ENCODE measurements around the gene BTBD9. TPM values are rescaled to one million over a fixed set of nuclear protein-coding genes. Genes with fewer than 3 reads are reported as not detected.
"Not testable (repeated sequence)": the region's sequence is repeated elsewhere in the genome, so short reads cannot be mapped to it uniquely, and the experiment has no call there.

The BTBD9 gene
- total and polyA plus RNA-seq, 9 of the 15 experiments (the other 6 are each of a cell fraction or from before 2014, with no cell fraction given) = 0.08 to 1.6 (median 0.58) TPM

- in situ Hi-C loops (cut with MboI); H3K27ac ChIP-seq (ENCODE audit: extremely low read depth, low read depth, low read length); H3K79me2 ChIP-seq (ENCODE audit: control insufficient read depth, insufficient read depth, low read length); H3K4me3 ChIP-seq; H3K9me1 ChIP-seq (ENCODE audit: control insufficient read depth, insufficient read depth, low read length); BruUV-seq (replicated peaks); H2AFZ ChIP-seq (ENCODE audit: low read depth, low read length); H3K9me3 ChIP-seq (replicated peaks; ENCODE audit: control insufficient read depth, insufficient read depth, low read depth, low read length); FAIRE-seq; H4K20me1 ChIP-seq (replicated peaks; ENCODE audit: control insufficient read depth, insufficient read depth, low read length); H3K4me1 ChIP-seq (replicated peaks in 1 of 2; ENCODE audit: control insufficient read depth in 2 of 2, insufficient read depth in 2 of 2, low read length in 2 of 2); intact Hi-C loops (cut with micrococcal nuclease); CTCF ChIA-PET (ENCODE audit: low intra/inter-chr PET ratio); POLR2A ChIA-PET; H3K36me3 ChIP-seq (ENCODE audit: control insufficient read depth, insufficient read depth, low read length); H3K4me2 ChIP-seq (ENCODE audit: insufficient read depth, low read length); H3K9ac ChIP-seq (ENCODE audit: insufficient read depth in 1 of 2, low read depth in 2 of 2, low read length in 2 of 2); ATAC-seq; DNase-seq (ENCODE audit: extremely low read depth in 1 of 4, low spot score in 3 of 4): not testable (repeated sequence)
- 0% methylated on average over 1 of the region's 1 CpG for WGBS (ENCODE audit: insufficient coverage, low coverage, missing lambda C conversion rate)
- peaks cover 10 to 28% of the 10 kb centered on the region in 2 experiments; a peak in 4 of 5 replicates for H3K27me3 ChIP-seq (ENCODE audit: control insufficient read depth in 2 of 2, insufficient read depth in 2 of 2, low read length in 2 of 2)
These were observed 21.4 kb downstream of the BTBD9 start for GRCh38 chr6:38618301-38618700.

GRCh38 chr6:38617856-38618255 lies 21.9 kb downstream of the BTBD9 start:
- Histone ChIP-seq H3K4me1 (replicated peaks in 1 of 2; ENCODE audit: control insufficient read depth in 2 of 2, insufficient read depth in 2 of 2, low read length in 2 of 2) (no peaks in the 10 kb centered on the region), H3K27me3 (ENCODE audit: control insufficient read depth in 2 of 2, insufficient read depth in 2 of 2, low read length in 2 of 2) (peaks cover 10 to 28% of the 10 kb centered on the region in 2 experiments; a peak in 4 of 5 replicates), H2AFZ (ENCODE audit: low read depth, low read length) (no peak overlapping the region), H3K79me2 (ENCODE audit: control insufficient read depth, insufficient read depth, low read length) (no peaks in the 10 kb centered on the region), H3K9me3 (replicated peaks; ENCODE audit: control insufficient read depth, insufficient read depth, low read depth, low read length) (no peaks in the 10 kb centered on the region; the same call in 1 of the 2 replicates), H3K4me2 (ENCODE audit: insufficient read depth, low read length) (no peak overlapping the region), H3K4me3 (no peak overlapping the region), H4K20me1 (replicated peaks; ENCODE audit: control insufficient read depth, insufficient read depth, low read length) (no peaks in the 10 kb centered on the region), H3K36me3 (ENCODE audit: control insufficient read depth, insufficient read depth, low read length) (no peaks in the 10 kb centered on the region), H3K27ac (ENCODE audit: extremely low read depth, low read depth, low read length) (no peak overlapping the region), H3K9ac (ENCODE audit: insufficient read depth in 1 of 2, low read depth in 2 of 2, low read length in 2 of 2) (no peak overlapping the region), H3K9me1 (ENCODE audit: control insufficient read depth, insufficient read depth, low read length) (no peaks in the 10 kb centered on the region)
- no TSS peak for BruUV-seq (replicated peaks)
- intact Hi-C loops (cut with micrococcal nuclease) (no loop called here), in situ Hi-C loops (cut with MboI) (no loop called here)
- ChIA-PET POLR2A (no interaction called here), CTCF (ENCODE audit: low intra/inter-chr PET ratio) (no interaction called here)
- TF ChIP-seq U2AF2 (optimal IDR thresholded peaks at IDR 0.05; ENCODE audit: low read depth, low read length) (no peak), THRB (CRISPR knock-in tag; conservative IDR thresholded peaks at IDR 0.05) (no peak), ZNF561 (CRISPR knock-in tag; conservative IDR thresholded peaks at IDR 0.05) (no peak), SIN3A (IDR thresholded peaks at IDR 0.05; ENCODE audit: borderline replicate concordance in 2 of 2, control insufficient read depth in 1 of 2, low read depth in 2 of 2, low read length in 2 of 2) (no peak), ZNF224 (CRISPR knock-in tag; IDR thresholded peaks at IDR 0.05) (no peak), RCOR1 (IDR thresholded peaks at IDR 0.05; ENCODE audit: borderline replicate concordance in 1 of 2, low read depth in 2 of 2, low read length in 2 of 2) (no peak), BMI1 (IDR thresholded peaks at IDR 0.05; ENCODE audit: low read length) (no peak), CAMTA2 (CRISPR knock-in tag; conservative IDR thresholded peaks at IDR 0.05) (no peak), BRF1 (IDR thresholded peaks at IDR 0.05; ENCODE audit: borderline replicate concordance, extremely low read depth, insufficient read length) (no peak), L3MBTL2 (IDR thresholded peaks at IDR 0.05) (no peak)
- 3% methylated on average over 8 of the region's 8 CpGs for WGBS (ENCODE audit: insufficient coverage, low coverage, missing lambda C conversion rate)
- DNase-seq (ENCODE audit: extremely low read depth in 1 of 4, low spot score in 3 of 4) (no peak), FAIRE-seq (no peak), ATAC-seq (no peak)
